ENCODE data around the gene CHCHD10. TPM values are rescaled to one million over a fixed set of nuclear protein-coding genes. Genes with fewer than 3 reads are reported as not detected.

The CHCHD10 gene
- total and polyA plus RNA-seq, 2 of the 13 experiments (the other 11 are each of a cell fraction or from before 2014, with no cell fraction given) = 37.0 to 62.8 TPM

DNA sequence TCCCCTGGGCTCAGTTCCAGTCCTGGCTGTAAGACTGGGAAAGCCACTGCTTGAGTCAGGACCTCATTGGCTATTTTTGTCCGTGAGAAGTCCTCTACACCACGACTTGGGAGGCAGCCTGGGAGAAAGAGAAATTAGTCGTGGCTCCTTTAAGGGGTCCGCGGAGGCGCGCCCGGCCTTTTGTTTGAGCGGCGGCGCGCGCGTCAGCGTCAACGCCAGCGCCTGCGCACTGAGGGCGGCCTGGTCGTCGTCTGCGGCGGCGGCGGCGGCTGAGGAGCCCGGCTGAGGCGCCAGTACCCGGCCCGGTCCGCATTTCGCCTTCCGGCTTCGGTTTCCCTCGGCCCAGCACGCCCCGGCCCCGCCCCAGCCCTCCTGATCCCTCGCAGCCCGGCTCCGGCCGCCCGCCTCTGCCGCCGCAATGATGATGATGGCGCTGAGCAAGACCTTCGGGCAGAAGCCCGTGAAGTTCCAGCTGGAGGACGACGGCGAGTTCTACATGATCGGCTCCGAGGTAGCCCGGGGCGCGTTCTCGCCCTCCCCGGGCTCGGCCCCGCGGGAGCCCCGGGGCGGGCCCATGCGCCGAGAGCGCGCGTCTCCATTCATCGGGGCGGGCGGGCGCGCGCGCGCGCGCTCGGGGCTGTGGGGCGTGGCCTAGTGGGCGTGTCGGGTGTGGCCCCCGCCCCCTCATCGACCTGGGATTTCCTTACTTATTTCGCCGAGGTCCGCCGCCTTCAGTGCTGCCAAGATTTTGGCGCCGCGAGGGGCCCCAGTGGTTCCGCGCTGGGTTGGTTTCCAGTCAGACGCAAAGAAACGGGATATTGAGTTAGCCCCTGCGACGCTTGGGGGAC lies 19.2 kb upstream of the CHCHD10 start, which contains the start of gene SMARCB1 (continued):
- TF ChIP-seq, protein P1, sequence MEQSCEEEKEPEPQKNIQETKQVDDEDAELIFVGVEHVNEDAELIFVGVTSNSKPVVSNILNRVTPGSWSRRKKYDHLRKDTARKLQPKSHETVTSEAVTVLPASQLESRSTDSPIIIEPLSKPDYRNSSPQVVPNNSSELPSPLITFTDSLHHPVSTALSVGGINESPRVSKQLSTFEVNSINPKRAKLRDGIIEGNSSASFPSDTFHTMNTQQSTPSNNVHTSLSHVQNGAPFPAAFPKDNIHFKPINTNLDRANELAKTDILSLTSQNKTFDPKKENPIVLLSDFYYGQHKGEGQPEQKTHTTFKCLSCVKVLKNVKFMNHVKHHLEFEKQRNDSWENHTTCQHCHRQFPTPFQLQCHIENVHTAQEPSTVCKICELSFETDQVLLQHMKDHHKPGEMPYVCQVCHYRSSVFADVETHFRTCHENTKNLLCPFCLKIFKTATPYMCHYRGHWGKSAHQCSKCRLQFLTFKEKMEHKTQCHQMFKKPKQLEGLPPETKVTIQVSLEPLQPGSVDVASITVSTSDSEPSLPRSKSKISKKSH (CRISPR knock-in tag; IDR thresholded peaks at IDR 0.05; ENCODE audit: borderline replicate concordance) = no peak
- TF ChIP-seq NAIF1 (CRISPR knock-in tag; IDR thresholded peaks at IDR 0.05; ENCODE audit: borderline replicate concordance) (no peak), AKNA (CRISPR knock-in tag; IDR thresholded peaks at IDR 0.05; ENCODE audit: borderline replicate concordance) (no peak), CBX5 (CRISPR knock-in tag; IDR thresholded peaks at IDR 0.05; ENCODE audit: borderline replicate concordance) (no peak), MTF2 (CRISPR knock-in tag; IDR thresholded peaks at IDR 0.05; ENCODE audit: borderline replicate concordance) (no peak), RFXAP (CRISPR knock-in tag; IDR thresholded peaks at IDR 0.05; ENCODE audit: borderline replicate concordance) (peak; percentile 42; the same call in 1 of the 2 replicates), ZNF562 (CRISPR knock-in tag; IDR thresholded peaks at IDR 0.05; ENCODE audit: borderline replicate concordance) (no peak), MATR3 (CRISPR knock-in tag; IDR thresholded peaks at IDR 0.05) (no peak), NRL (CRISPR knock-in tag; IDR thresholded peaks at IDR 0.05; ENCODE audit: borderline replicate concordance) (no peak), KDM3A (CRISPR knock-in tag; IDR thresholded peaks at IDR 0.05; ENCODE audit: low read depth) (peak; percentile 62; the same call in 1 of the 2 replicates), CCAR2 (optimal IDR thresholded peaks at IDR 0.05; ENCODE audit: low read depth, low read length) (no peak), ZGPAT (CRISPR knock-in tag; IDR thresholded peaks at IDR 0.05) (peak; percentile 65; the same call in 1 of the 2 replicates), ZNF709 (CRISPR knock-in tag; IDR thresholded peaks at IDR 0.05) (no peak), FOXK1 (CRISPR knock-in tag; IDR thresholded peaks at IDR 0.05; ENCODE audit: borderline replicate concordance, low read depth) (no peak)
- TF ChIP-seq, protein P2, sequence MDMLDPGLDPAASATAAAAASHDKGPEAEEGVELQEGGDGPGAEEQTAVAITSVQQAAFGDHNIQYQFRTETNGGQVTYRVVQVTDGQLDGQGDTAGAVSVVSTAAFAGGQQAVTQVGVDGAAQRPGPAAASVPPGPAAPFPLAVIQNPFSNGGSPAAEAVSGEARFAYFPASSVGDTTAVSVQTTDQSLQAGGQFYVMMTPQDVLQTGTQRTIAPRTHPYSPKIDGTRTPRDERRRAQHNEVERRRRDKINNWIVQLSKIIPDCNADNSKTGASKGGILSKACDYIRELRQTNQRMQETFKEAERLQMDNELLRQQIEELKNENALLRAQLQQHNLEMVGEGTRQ (IDR thresholded peaks at IDR 0.05; ENCODE audit: low read depth, low read length) = no peak
- TF ChIP-seq, protein P2 (CRISPR knock-in tag; IDR thresholded peaks at IDR 0.05; ENCODE audit: borderline replicate concordance) = no peak
- TF ChIP-seq, protein P3, sequence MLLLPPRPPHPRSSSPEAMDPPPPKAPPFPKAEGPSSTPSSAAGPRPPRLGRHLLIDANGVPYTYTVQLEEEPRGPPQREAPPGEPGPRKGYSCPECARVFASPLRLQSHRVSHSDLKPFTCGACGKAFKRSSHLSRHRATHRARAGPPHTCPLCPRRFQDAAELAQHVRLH (CRISPR knock-in tag; IDR thresholded peaks at IDR 0.05; ENCODE audit: borderline replicate concordance, low read depth) = no peak
